ENCODE data around the gene HILPDA. TPM values are rescaled to one million over a fixed set of nuclear protein-coding genes. Genes with fewer than 3 reads are reported as not detected.

HILPDA gene
- total RNA-seq, 2 donors from 2014 or later: 6.9 to 41.5 TPM

DNA sequence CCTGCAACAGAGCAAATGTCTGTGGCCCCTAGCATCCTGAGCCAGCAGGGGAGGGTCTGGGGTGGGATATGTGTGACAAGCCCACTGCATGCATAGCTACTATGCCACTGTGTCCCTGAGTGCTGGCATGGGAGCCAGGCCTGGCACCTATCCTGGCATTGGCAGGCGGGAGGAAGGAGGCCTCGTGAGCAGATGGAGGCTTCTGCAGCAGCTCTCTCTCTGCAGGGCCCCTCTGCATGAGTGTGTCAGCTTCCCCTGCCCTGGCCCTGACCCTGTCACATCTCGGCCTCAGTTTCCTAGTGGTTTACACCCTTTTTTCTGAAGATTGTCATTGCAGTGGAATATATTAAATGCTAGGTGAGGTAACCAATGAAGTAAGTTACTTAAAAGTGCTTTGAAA is 32.8 kb upstream of the HILPDA start:
- H3K4me1 ChIP-seq (replicated peaks): no peaks in the 10 kb centered on the region
- H3K9me3 ChIP-seq: no peaks in the 10 kb centered on the region
- H3K4me3 ChIP-seq: no peak overlapping the region
- TF ChIP-seq POLR2AphosphoS5 (IDR thresholded peaks at IDR 0.05): no peak
- TF ChIP-seq, protein P1, sequence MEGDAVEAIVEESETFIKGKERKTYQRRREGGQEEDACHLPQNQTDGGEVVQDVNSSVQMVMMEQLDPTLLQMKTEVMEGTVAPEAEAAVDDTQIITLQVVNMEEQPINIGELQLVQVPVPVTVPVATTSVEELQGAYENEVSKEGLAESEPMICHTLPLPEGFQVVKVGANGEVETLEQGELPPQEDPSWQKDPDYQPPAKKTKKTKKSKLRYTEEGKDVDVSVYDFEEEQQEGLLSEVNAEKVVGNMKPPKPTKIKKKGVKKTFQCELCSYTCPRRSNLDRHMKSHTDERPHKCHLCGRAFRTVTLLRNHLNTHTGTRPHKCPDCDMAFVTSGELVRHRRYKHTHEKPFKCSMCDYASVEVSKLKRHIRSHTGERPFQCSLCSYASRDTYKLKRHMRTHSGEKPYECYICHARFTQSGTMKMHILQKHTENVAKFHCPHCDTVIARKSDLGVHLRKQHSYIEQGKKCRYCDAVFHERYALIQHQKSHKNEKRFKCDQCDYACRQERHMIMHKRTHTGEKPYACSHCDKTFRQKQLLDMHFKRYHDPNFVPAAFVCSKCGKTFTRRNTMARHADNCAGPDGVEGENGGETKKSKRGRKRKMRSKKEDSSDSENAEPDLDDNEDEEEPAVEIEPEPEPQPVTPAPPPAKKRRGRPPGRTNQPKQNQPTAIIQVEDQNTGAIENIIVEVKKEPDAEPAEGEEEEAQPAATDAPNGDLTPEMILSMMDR (IDR thresholded peaks at IDR 0.05): no peak
- TF ChIP-seq POLR2A (IDR thresholded peaks at IDR 0.05): no peak
- no peak overlapping the region for H3K27ac ChIP-seq
- H3K36me3 ChIP-seq: no peaks in the 10 kb centered on the region
- WGBS: 72% methylated on average over 3 of the region's 3 CpGs
- no peak for DNase-seq (ENCODE audit: low spot score)
- intact Hi-C loops (cut with DNase I): no loop called here
- H3K27me3 ChIP-seq (replicated peaks; ENCODE audit: insufficient read depth): no peaks in the 10 kb centered on the region

DNA sequence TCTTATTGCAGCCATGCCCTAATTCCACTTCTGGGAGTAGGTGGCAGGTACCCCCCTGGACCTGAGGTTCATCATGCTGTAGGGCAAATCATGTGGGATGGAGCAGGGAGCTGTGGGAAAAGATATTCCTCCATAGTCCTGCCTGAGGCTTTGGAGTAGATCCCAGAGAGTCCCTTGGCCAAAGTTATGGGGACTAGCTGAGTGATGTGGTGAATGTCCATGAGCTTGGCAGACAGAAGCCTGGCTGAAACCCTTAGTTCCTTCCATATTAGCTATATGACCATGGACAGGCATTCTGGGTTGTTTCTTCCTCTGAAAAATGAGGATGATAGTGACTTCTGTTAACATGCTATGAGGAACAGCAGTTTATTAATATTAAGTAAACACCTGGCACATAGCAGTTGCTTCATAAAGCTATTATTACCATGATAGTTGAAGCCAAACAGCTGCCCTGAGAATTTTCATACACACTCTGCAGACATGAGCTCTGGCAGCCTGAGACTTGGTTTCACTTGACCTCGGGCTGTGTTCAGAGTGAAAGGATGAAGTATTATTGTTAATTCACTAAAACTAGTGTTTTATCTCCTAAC is 30.9 kb upstream of the HILPDA start:
- TF ChIP-seq POLR2A (IDR thresholded peaks at IDR 0.05) (no peak), POLR2AphosphoS5 (IDR thresholded peaks at IDR 0.05) (no peak)
- TF ChIP-seq, protein P1 (IDR thresholded peaks at IDR 0.05): no peak
- Histone ChIP-seq H3K9me3 (no peaks in the 10 kb centered on the region), H3K4me1 (replicated peaks) (no peaks in the 10 kb centered on the region), H3K4me3 (no peak overlapping the region), H3K27me3 (replicated peaks; ENCODE audit: insufficient read depth) (no peaks in the 10 kb centered on the region), H3K27ac (no peak overlapping the region), H3K36me3 (no peaks in the 10 kb centered on the region)
- WGBS: 68% methylated on average over 1 of the region's 1 CpG
- DNase-seq (ENCODE audit: low spot score): no peak
- intact Hi-C loops (cut with DNase I): no loop called here

DNA sequence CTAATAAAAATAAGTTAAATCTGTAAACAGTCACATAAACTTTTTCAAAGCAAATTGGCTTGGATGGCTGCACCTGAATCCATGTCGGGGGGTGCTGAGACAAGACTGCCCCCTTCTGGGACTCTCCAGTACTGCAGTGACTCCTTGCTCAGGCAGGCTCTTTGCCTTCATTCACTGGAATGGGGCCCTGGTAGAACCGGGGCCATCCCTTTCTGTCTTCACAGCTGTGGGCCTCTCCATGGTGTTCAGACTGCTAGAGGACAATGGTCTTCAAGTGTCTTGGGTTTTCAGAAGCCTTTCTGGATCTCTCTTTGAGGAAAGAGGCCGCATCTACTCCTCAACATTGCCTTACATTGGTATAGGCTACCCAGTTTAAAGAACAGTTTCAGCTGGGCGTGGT is 29.8 kb upstream of the HILPDA start:
- TF ChIP-seq POLR2AphosphoS5 (IDR thresholded peaks at IDR 0.05) (peak; percentile 20), POLR2A (IDR thresholded peaks at IDR 0.05) (no peak)
- TF ChIP-seq, protein P1 (IDR thresholded peaks at IDR 0.05): peak; percentile 79 to 91 (median 85)
- Histone ChIP-seq H3K27ac (no peak overlapping the region), H3K9me3 (no peaks in the 10 kb centered on the region), H3K4me1 (replicated peaks) (no peaks in the 10 kb centered on the region), H3K27me3 (replicated peaks; ENCODE audit: insufficient read depth) (no peaks in the 10 kb centered on the region), H3K36me3 (no peaks in the 10 kb centered on the region), H3K4me3 (no peak overlapping the region)
- intact Hi-C loops (cut with DNase I): loop anchor here (2.0 kb wide), 1 partner anchor 31 kb away; no protein-coding TSS in a partner anchor
- DNase-seq (ENCODE audit: low spot score): peak; percentile 58
- 49% methylated on average over 4 of the region's 4 CpGs for WGBS

DNA sequence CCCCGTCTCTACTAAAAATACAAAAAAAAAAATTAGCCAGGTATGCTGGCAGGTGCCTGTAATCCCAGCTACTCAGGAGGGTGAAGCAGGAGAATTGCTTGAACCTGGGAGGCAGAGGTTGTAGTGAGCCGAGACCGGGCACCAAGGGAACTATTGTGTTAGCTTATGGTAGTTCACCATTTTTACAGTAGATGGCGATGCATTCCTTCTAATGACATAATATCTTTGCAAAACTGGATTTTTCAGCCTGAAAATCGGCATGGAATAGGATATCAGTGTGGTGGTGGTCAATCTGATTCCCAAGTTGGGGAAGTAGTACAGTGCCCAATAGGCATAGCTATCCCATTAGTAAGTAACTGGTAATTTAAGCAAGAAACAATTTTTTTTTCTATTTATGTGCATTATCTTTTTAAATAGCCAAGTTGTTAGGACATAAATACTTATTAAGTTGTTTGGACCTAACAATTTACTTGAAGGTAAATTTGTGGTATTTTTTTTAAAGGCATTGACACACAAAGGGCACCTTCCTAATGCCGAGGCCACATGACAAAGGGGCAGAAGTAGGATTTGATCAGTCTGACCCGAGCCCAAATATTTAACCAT is 28.3 kb upstream of the HILPDA start:
- 15% methylated on average over 7 of the region's 7 CpGs for WGBS
- H3K4me3 ChIP-seq: no peak overlapping the region
- no peaks in the 10 kb centered on the region for H3K9me3 ChIP-seq
- H3K27me3 ChIP-seq (replicated peaks; ENCODE audit: insufficient read depth): no peaks in the 10 kb centered on the region
- intact Hi-C loops (cut with DNase I): loop anchor here (2.0 kb wide), 1 partner anchor 29 kb away; no protein-coding TSS in a partner anchor
- no peak overlapping the region for H3K27ac ChIP-seq
- peak; percentile 49 for DNase-seq (ENCODE audit: low spot score)
- H3K36me3 ChIP-seq: no peaks in the 10 kb centered on the region
- H3K4me1 ChIP-seq (replicated peaks): no peaks in the 10 kb centered on the region
- no peak for TF ChIP-seq POLR2A (IDR thresholded peaks at IDR 0.05)
- peak; percentile 37 for TF ChIP-seq POLR2AphosphoS5 (IDR thresholded peaks at IDR 0.05)
- TF ChIP-seq, protein P1 (IDR thresholded peaks at IDR 0.05): peak; percentile 62 to 90 (median 84)

DNA sequence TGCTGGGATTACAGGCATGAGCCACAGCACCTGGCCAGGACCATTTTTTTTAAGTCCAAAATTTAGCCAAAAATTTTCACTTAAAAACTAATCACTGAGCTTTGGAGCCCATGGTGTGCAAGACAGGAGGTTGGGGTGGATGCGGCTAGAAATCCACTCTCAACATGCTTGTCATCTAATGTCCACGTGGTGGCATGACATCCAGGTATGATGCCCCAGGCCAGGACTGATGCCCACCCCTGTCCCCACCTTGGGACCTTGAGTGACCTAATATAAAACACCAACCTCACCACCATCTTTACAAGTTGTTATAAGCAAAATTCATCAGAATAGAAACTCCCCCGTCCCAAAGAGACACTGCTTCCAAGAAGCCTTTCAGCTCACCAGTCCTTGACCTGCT is 25.5 kb upstream of the HILPDA start:
- Histone ChIP-seq H3K27ac (no peak overlapping the region), H3K4me3 (no peak overlapping the region), H3K9me3 (no peaks in the 10 kb centered on the region), H3K36me3 (no peaks in the 10 kb centered on the region), H3K4me1 (replicated peaks) (no peaks in the 10 kb centered on the region), H3K27me3 (replicated peaks; ENCODE audit: insufficient read depth) (no peaks in the 10 kb centered on the region)
- DNase-seq (ENCODE audit: low spot score): no peak
- intact Hi-C loops (cut with DNase I): no loop called here
- TF ChIP-seq, protein P1 (IDR thresholded peaks at IDR 0.05): no peak
- no peak for TF ChIP-seq POLR2A (IDR thresholded peaks at IDR 0.05)
- no peak for TF ChIP-seq POLR2AphosphoS5 (IDR thresholded peaks at IDR 0.05)
- 73% methylated on average over 3 of the region's 3 CpGs for WGBS

Measured in prostate gland (tissue), 2 donors.